IPS DF 6.9 (cell line): ENCODE measurements around the gene ARL14EPL.

Experiments used
- DNase-seq: peaks from one replicate; pipeline ENCODE4 v3.0.0-alpha.2; 2013; ENCODE audit warnings: low read depth, low spot score
- H3K27ac ChIP-seq: one replicate; pipeline ENCODE4 v1.5.1; 2013; ENCODE audit warnings: low read length, control low read depth
- H3K27me3 ChIP-seq: 2 replicates; pipeline ENCODE4 v1.6.1; 2013; ENCODE audit warnings: mild to moderate bottlenecking, low read length; ENCODE audit not compliant: control insufficient read depth, insufficient read depth
- H3K36me3 ChIP-seq: 2 replicates; pipeline ENCODE4 v1.6.1; 2013; ENCODE audit warnings: low read length; ENCODE audit not compliant: control insufficient read depth, insufficient read depth
- H3K4me1 ChIP-seq: 2 replicates; pipeline ENCODE4 v1.6.1; 2013; ENCODE audit warnings: low read length; ENCODE audit not compliant: control insufficient read depth, insufficient read depth
- H3K4me3 ChIP-seq: 2 replicates; pipeline ENCODE4 v1.5.1; 2013; ENCODE audit warnings: mild to moderate bottlenecking, low read length
- H3K9me3 ChIP-seq: 2 replicates; pipeline ENCODE4 v1.6.1; 2013; ENCODE audit warnings: low read length, inconsistent platforms; ENCODE audit not compliant: control insufficient read depth, insufficient read depth
- WGBS: extraction: QIAGEN DNeasy Blood & Tissue Kit; methylation state at CpG from one replicate; pipeline ENCODE4 v1.1.7; 2013; ENCODE audit warnings: mixed read lengths, missing lambda C conversion rate; ENCODE audit not compliant: insufficient read length, insufficient coverage; 5-methylcytosine and 5-hydroxymethylcytosine counted together

Gene ARL14EPL

DNA sequence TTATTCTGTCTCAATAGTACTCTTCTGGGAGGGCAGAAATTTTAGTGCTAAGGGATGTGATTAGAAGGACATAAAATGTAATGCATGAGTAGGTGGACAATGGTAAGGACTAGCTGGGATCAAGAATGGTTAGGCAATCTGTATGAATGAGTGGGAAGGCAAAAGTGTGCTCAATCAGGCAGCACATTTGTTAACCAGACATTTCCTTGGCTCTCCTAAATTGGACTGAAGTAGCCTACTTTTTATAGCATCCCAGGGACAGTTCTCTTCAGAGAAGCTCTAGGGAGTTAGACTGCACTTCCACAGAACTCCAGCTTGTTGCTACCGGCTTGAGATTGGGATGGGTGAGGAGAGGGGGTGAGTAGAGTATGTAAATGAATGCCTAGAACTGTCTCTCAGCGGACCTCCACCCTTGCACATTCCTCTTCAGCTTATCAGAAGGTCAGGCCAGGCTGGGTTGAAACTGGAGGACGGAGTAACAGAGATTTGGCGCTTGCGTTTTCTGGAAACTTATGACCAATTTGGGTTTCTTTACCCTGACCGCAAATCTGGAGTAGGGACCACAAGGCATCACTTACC lies 19.0 kb upstream of the ARL14EPL start:
- Histone ChIP-seq H3K36me3 (no peaks in the 10 kb centered on the region), H3K27ac (no peak overlapping the region), H3K4me3 (no peak overlapping the region), H3K9me3 (no peaks in the 10 kb centered on the region), H3K4me1 (no peaks in the 10 kb centered on the region), H3K27me3 (no peaks in the 10 kb centered on the region)
- no peak for DNase-seq
- no CpG with 5 or more reads among the region's 6 CpGs for WGBS

DNA sequence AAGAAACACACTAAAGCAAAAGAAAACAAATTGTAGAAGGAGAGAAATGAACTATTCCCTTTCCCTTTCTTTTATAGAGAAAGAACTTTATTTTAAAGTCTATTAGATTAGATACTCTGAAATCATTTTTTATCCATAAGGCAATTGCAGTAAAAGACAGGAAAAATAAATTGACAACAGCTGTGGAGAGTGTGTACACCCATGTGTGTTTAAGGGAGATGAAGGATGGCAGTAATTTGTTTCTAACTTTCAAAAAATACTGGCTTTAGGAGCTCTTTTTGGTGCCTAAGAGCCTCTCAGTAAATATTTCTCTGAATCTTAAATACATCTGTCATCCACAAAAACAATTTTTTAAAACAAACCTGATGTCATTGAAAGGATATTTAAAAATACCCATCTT lies 18.3 kb upstream of the ARL14EPL start:
- Histone ChIP-seq H3K36me3 (no peaks in the 10 kb centered on the region), H3K4me1 (no peaks in the 10 kb centered on the region), H3K27ac (no peak overlapping the region), H3K4me3 (no peak overlapping the region), H3K9me3 (no peaks in the 10 kb centered on the region), H3K27me3 (no peaks in the 10 kb centered on the region)
- no peak for DNase-seq

DNA sequence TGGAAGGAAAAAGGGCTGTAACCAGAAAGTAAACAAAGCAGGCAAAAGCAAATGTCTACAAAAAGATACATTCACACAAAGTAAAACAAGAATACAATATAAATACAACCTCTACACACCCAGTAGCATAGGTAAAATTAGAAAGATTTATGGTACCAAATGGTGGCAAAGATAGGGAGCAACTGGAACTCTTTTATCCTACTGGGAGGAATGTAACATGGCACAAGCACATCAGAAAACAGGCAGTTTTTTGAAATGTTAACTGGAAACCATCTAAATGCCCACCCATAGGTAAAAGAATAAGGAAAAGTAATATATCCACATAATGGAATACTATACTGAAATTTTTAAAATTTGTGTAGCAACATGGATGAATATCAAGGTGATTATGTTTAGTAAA lies 8.7 kb upstream of the ARL14EPL start:
- no peak overlapping the region for H3K4me3 ChIP-seq
- H3K27me3 ChIP-seq = no peaks in the 10 kb centered on the region
- peaks cover 1% of the 10 kb centered on the region; the same call in 1 of the 2 replicates for H3K4me1 ChIP-seq
- H3K36me3 ChIP-seq = no peaks in the 10 kb centered on the region
- DNase-seq = no peak
- no peaks in the 10 kb centered on the region for H3K9me3 ChIP-seq
- H3K27ac ChIP-seq = no peak overlapping the region

DNA sequence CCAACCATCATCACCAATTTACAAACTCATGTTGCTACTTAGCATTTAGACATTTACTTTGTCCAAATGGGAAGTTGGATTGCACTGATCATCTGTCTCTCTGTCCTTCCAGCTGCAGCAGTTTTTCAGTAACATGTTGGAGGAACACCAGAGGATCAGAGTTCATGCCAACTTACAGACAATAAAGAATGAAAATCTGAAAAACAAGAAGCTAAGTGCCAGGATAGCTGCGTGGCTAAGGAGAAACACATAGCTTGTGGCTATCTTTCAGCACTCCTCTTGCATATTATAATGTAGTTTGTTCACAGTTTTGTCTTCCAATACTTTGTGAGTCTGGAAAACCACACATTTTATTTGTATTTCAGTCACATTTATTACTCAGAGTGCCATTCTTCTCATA lies 6.4 kb upstream of the ARL14EPL start:
- DNase-seq = no peak
- no CpG with 5 or more reads among the region's 1 CpG for WGBS
- H3K27me3 ChIP-seq = no peaks in the 10 kb centered on the region
- no peak overlapping the region for H3K4me3 ChIP-seq
- no peaks in the 10 kb centered on the region for H3K9me3 ChIP-seq
- no peak overlapping the region for H3K27ac ChIP-seq
- peaks cover 1% of the 10 kb centered on the region; the same call in 1 of the 2 replicates for H3K4me1 ChIP-seq
- no peaks in the 10 kb centered on the region for H3K36me3 ChIP-seq

DNA sequence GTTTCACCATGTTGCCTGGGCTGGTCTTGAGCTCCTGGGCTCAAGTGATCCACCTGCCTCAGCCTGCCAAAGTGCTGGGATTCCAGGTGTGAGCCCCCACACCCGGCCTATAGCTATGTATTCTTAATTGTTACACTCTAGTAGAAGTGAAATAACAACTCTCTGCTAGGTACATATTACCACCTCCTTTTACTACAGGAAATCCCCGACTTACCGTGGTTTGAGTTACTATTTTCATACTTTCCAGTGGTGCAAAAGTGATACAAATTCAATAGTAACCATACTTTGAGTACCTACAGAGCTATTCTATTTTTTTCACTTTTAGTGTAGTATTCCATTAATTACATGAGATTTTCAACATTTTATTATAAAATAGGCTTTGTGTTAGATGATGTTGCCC lies 719 bp downstream of the ARL14EPL start:
- Histone ChIP-seq H3K9me3 (no peaks in the 10 kb centered on the region), H3K27me3 (no peaks in the 10 kb centered on the region), H3K36me3 (no peaks in the 10 kb centered on the region), H3K4me3 (no peak overlapping the region), H3K4me1 (no peaks in the 10 kb centered on the region), H3K27ac (no peak overlapping the region)
- no peak for DNase-seq
- WGBS = no CpG with 5 or more reads among the region's 3 CpGs

DNA sequence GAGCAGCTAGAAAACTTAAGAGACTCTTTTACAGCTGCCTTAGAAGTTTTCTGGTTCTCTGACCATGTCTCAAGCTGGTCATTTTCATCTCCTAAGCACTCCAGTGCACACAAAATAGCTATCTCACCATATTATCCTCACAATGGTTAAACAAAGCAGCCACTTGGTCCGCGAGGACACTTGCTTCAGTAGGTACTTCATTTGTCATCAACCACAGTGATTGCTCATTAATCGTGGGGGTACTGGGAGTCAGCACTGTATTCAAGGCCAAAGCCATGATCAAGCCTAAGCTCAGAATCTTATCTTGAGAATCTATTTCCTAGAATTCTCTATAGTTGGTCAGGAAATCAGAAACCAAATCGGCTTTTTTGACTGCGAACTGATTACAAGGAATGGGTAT lies 2.9 kb downstream of the ARL14EPL start:
- Histone ChIP-seq H3K4me3 (no peak overlapping the region), H3K27me3 (no peaks in the 10 kb centered on the region), H3K9me3 (no peaks in the 10 kb centered on the region), H3K36me3 (no peaks in the 10 kb centered on the region), H3K4me1 (0 out of 2 replicates have a peak, but pooled peaks cover 1% of the 10 kb centered on the region), H3K27ac (no peak overlapping the region)
- no peak for DNase-seq
- no CpG with 5 or more reads among the region's 5 CpGs for WGBS

DNA sequence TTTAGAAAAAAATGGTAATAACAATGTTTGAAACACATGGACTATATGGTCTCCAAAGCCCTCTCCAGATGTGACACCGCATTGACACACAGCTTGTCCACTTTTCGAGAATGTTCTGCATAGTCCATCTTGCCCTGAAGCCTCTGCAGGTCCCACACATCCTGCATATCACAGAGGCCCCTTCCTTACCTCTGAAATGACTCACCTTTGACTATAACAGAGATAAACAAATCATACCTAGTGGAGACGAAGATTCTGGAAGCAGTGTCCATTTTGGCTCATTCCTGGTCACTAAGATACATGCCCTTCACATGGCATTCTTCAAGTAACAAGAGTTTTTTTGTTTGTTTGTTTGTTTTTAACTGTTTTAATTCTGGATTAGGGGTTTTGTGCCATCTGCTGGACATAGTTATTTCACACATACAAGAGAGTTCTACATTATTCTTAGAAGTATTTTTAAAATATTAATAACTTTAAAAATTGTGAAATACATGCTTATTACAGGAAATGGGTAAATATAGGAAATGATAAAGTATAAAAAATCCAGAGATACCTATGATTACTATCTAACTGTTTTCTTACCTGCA lies 5.1 kb downstream of the ARL14EPL start:
- no peaks in the 10 kb centered on the region for H3K36me3 ChIP-seq
- 0 out of 2 replicates have a peak, but pooled peaks cover 1% of the 10 kb centered on the region for H3K4me1 ChIP-seq
- DNase-seq = no peak
- H3K27me3 ChIP-seq = no peaks in the 10 kb centered on the region
- no peaks in the 10 kb centered on the region for H3K9me3 ChIP-seq
- WGBS = no CpG with 5 or more reads among the region's 3 CpGs
- H3K27ac ChIP-seq = no peak overlapping the region
- no peak overlapping the region for H3K4me3 ChIP-seq

DNA sequence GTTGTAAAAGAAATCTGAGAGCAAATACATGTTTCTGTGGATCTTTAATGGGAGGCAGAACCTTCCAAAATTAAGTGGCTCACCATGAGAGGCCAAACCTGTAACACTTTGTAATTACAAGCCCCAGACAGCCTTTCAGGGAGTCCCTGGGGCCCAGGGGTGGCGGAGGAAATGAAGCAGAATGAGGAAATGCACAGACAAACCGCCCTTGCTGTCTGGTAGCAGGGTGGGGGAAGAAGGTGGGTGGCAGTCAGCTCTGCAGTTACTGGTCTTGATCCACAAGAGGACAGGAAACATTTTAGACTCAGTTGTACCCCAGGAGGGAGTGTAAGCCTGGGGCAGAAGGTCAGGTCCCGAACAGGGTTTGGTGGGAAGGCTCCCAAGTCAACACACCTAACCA lies 6.5 kb downstream of the ARL14EPL start:
- no peak for DNase-seq
- Histone ChIP-seq H3K9me3 (no peaks in the 10 kb centered on the region), H3K27ac (no peak overlapping the region), H3K4me3 (no peak overlapping the region), H3K36me3 (no peaks in the 10 kb centered on the region), H3K27me3 (no peaks in the 10 kb centered on the region), H3K4me1 (0 out of 2 replicates have a peak, but pooled peaks cover 1% of the 10 kb centered on the region)
- WGBS = no CpG with 5 or more reads among the region's 3 CpGs

DNA sequence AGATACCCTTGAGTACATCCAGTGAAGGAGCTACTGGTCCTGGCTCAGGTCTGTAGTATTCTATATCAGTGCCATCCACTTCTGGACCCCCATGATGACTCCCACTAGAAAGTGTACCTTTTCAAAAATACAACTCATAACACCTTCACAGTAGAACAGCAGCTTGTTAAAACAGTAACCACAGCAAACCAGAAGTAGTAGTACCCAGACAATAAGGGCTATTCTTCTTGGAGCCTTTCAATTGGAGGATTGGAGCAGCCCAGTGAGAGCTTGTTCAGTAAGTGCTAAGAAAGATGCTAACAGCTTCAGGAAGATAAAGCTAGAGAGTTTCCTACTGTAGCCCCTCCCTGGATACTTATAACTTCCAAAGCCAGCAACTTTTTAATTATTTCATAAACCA lies 10.1 kb downstream of the ARL14EPL start:
- Histone ChIP-seq H3K27me3 (no peaks in the 10 kb centered on the region), H3K4me1 (0 out of 2 replicates have a peak, but pooled peaks cover 1% of the 10 kb centered on the region), H3K9me3 (no peaks in the 10 kb centered on the region), H3K27ac (no peak overlapping the region), H3K36me3 (no peaks in the 10 kb centered on the region), H3K4me3 (no peak overlapping the region)
- no peak for DNase-seq

DNA sequence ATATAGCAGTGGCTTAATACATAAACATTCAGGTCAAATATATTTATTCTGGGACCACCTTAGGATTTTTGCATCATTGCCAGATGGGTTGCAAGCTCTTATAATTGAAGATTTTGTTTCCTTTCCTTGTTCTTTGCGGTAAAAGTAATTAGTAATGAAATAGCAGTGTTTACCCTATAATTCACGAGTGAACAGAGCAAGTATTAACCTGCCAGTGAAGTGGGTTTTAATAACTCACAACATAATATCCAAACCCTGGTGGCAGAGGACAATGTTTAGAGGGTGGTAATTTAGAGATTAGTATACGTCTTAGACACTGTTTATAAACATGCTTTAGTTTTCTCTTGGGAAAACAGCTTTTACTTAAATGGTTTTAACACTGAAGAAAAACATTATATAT lies 11.8 kb downstream of the ARL14EPL start:
- no peak for DNase-seq
- WGBS = no CpG with 5 or more reads among the region's 3 CpGs
- Histone ChIP-seq H3K9me3 (no peaks in the 10 kb centered on the region), H3K36me3 (no peaks in the 10 kb centered on the region), H3K4me3 (no peak overlapping the region), H3K4me1 (no peaks in the 10 kb centered on the region), H3K27ac (no peak overlapping the region), H3K27me3 (no peaks in the 10 kb centered on the region)

DNA sequence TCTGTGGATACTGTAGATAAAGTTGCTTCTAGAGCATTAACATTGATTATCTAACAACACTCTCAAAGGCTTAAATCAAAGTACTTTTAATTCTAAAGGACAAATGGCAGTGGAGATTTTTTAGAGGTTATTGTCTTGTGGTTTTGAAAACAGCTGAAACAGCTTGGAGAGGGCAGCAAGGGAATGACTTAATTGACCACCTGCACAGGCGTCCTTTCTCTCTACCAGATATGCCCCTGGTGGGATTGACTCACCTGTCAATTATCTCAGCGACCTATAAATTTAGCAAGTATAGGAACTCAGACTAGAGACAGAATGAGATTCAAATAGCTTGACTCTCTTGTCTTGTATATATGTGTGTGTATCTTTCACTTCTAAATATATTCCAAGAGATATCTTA lies 13.5 kb downstream of the ARL14EPL start:
- no peak for DNase-seq
- H3K4me1 ChIP-seq = no peaks in the 10 kb centered on the region
- no peaks in the 10 kb centered on the region; the same call in 1 of the 2 replicates for H3K36me3 ChIP-seq
- no peaks in the 10 kb centered on the region for H3K27me3 ChIP-seq
- WGBS = no CpG with 5 or more reads among the region's 2 CpGs
- H3K9me3 ChIP-seq = no peaks in the 10 kb centered on the region
- no peak overlapping the region for H3K27ac ChIP-seq
- no peak overlapping the region for H3K4me3 ChIP-seq
